ENCODE results near the gene MASP1.

GRCh38 chr3:187310226-187310625, 18.7 kb upstream of the MASP1 start:
- TF ChIP-seq POLR2A (IDR thresholded peaks at IDR 0.05; ENCODE audit: low read depth, low read length) (no peak), TAF1 (IDR thresholded peaks at IDR 0.05; ENCODE audit: low read depth, low read length) (no peak), PAX5 (IDR thresholded peaks at IDR 0.05; ENCODE audit: insufficient read depth, low read length, severe bottlenecking) (no peak)
